Tibial nerve (tissue), 4 donors: ENCODE results near the gene CPA4. TPM values are rescaled to one million over a fixed set of nuclear protein-coding genes. Genes with fewer than 3 reads are reported as not detected.

ENCODE experiments used
- DNase-seq, 2 donors: peaks; one replicate each; pipeline ENCODE4 v3.0.0-alpha.2; 2019; ENCODE audit warnings: low spot score in 2 of 2
- H3K27ac ChIP-seq, 4 donors: fragments of 200-600 bp; sonication (generic) in 3 of 4; one replicate each; pipeline ENCODE4 v1.5.1; 2017 to 2019; ENCODE audit warnings: mild to moderate bottlenecking in 1 of 4
- H3K27me3 ChIP-seq, 2 donors: fragments of 200-600 bp; sonication (generic) in 1 of 2; one replicate each; pipeline versions ENCODE4 v1.5.1 to v1.6.0; 2017 to 2019
- H3K36me3 ChIP-seq, 3 donors: fragments of 200-600 bp; sonication (generic); one replicate each; pipeline ENCODE4 v1.5.1; 2018 to 2019
- H3K4me1 ChIP-seq, 4 donors: fragments of 200-600 bp; sonication (generic) in 3 of 4; one replicate each; pipeline ENCODE4 v1.5.1; 2017 to 2019
- H3K4me3 ChIP-seq, 4 donors: fragments of 200-600 bp; sonication (generic) in 3 of 4; one replicate each; pipeline ENCODE4 v1.5.1; 2017 to 2019; ENCODE audit warnings: mild to moderate bottlenecking in 1 of 4, moderate library complexity in 1 of 4
- H3K9me3 ChIP-seq, 4 donors: fragments of 200-600 bp; sonication (generic) in 3 of 4; one replicate each; pipeline ENCODE4 v1.5.1; 2017 to 2019
- EP300 ChIP-seq, 2 donors: sonication (generic); formaldehyde crosslinking; IDR thresholded peaks; one replicate each; pipeline ENCODE4 v1.6.1; 2017; ENCODE audit warnings: antibody characterized with exemption in 2 of 2, mild to moderate bottlenecking in 1 of 2
- POLR2A ChIP-seq, 2 donors: fragments of 450-650 bp; IDR thresholded peaks; one replicate each; pipeline ENCODE4 v1.6.1; 2017; ENCODE audit warnings: antibody characterized with exemption in 2 of 2, mild to moderate bottlenecking in 2 of 2, moderate library complexity in 2 of 2
- WGBS, 2 donors: methylation state at CpG; one replicate each; pipeline ENCODE4 v1.1.5; 2018; 5-methylcytosine and 5-hydroxymethylcytosine counted together
- total RNA-seq, 4 donors: library from RNA; depleted of rRNA; stranded (reverse); fragments of >200 nt; gene quantifications; one replicate each; pipeline ENCODE4 v1.1.0, GENCODE V29; 2016
- TF ChIP-seq, protein P1 (sequence below), 5 experiments: fragments of 200-600 bp in 3 of 5; fragments of 450-650 bp in 2 of 5; sonication (generic) in 3 of 5; IDR thresholded peaks; one replicate each; pipeline ENCODE4 v1.5.1; 2016 to 2019; ENCODE audit warnings: antibody characterized with exemption in 5 of 5, mild to moderate bottlenecking in 3 of 5, moderate library complexity in 2 of 5

Gene CPA4
- total RNA-seq, 4 donors from 2014 or later = 5.4 TPM; not detected in 3

DNA sequence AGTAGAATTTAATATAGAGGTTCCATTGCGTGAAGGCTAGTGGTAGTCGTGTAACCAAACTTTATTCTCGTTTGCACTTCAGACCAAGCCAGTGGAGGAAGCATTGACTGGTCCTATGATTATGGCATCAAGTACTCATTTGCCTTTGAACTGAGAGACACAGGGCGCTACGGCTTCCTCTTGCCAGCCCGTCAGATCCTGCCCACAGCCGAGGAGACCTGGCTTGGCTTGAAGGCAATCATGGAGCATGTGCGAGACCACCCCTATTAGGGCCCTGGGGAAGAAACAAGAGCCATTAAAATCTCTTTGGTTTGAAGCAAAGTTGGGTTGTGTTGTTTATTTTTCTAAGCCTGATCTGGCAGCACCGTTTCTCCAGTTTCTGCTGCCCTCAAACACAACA is 3.5 kb upstream of the CPA4 start:
- no peak overlapping the region for H3K4me3 ChIP-seq
- no peaks in the 10 kb centered on the region for H3K36me3 ChIP-seq
- H3K27ac ChIP-seq = no peak overlapping the region
- TF ChIP-seq, protein P1, sequence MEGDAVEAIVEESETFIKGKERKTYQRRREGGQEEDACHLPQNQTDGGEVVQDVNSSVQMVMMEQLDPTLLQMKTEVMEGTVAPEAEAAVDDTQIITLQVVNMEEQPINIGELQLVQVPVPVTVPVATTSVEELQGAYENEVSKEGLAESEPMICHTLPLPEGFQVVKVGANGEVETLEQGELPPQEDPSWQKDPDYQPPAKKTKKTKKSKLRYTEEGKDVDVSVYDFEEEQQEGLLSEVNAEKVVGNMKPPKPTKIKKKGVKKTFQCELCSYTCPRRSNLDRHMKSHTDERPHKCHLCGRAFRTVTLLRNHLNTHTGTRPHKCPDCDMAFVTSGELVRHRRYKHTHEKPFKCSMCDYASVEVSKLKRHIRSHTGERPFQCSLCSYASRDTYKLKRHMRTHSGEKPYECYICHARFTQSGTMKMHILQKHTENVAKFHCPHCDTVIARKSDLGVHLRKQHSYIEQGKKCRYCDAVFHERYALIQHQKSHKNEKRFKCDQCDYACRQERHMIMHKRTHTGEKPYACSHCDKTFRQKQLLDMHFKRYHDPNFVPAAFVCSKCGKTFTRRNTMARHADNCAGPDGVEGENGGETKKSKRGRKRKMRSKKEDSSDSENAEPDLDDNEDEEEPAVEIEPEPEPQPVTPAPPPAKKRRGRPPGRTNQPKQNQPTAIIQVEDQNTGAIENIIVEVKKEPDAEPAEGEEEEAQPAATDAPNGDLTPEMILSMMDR (IDR thresholded peaks at IDR 0.05) = no peak
- no peak for TF ChIP-seq POLR2A (IDR thresholded peaks at IDR 0.05)
- no peak for TF ChIP-seq EP300 (IDR thresholded peaks at IDR 0.05)
- WGBS, 2 donors = 88 to 90% methylated on average over 9 of the region's 9 CpGs
- no peak for DNase-seq
- H3K27me3 ChIP-seq = no peaks in the 10 kb centered on the region
- peaks cover 0 to 8% (median 0%) of the 10 kb centered on the region in 4 donors for H3K4me1 ChIP-seq
- H3K9me3 ChIP-seq = no peaks in the 10 kb centered on the region

DNA sequence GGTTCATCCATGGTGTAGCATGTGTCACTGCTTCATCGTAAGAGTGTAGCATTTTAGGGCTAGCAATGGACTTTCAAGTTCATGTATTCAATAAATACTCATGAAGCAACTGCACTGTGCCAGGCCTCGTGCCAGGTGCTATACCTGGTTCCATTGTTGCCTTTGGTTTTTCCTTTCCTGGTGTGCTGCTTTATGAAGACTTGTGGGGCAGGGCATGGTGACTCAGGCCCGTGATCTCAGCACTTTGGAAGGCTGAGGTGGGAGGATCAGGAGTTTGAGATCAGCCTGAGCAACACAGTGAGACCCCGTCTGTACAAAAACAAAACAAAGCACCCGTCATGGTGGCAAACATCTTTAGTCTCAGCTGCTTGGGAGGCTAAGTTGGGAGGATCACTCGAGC is 2.2 kb upstream of the CPA4 start:
- Histone ChIP-seq H3K4me1 (peaks cover 0 to 8% (median 0%) of the 10 kb centered on the region in 4 donors), H3K27me3 (no peaks in the 10 kb centered on the region), H3K9me3 (no peaks in the 10 kb centered on the region), H3K27ac (no peak overlapping the region), H3K36me3 (no peaks in the 10 kb centered on the region), H3K4me3 (no peak overlapping the region)
- TF ChIP-seq, protein P1 (IDR thresholded peaks at IDR 0.05) = no peak
- TF ChIP-seq POLR2A (IDR thresholded peaks at IDR 0.05) (no peak), EP300 (IDR thresholded peaks at IDR 0.05) (no peak)
- WGBS, 2 donors = 71 to 87% methylated on average over 6 of the region's 6 CpGs
- no peak for DNase-seq

DNA sequence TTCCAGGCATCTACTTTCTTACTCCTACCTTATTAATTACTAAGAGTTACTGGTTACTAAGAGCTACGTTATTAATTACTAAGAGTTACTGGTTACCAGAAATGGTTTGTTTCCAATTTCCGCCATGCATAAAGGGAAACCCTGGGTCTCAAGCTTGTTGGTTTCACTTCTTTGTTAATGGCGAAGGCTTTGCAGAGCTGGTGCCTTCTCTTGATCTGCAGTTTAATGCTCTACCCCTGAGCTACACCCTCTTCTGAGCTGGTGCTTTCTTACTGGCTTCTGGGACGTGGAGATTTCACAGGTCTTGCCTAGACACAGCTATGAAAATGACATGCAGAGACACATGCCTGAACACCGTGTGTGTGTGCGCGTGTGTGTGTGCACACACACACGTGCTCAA is 560 bp downstream of the CPA4 start:
- 76 to 81% methylated on average over 8 of the region's 8 CpGs for WGBS, 2 donors
- Histone ChIP-seq H3K4me1 (peaks cover 0 to 8% (median 0%) of the 10 kb centered on the region in 4 donors), H3K36me3 (no peaks in the 10 kb centered on the region), H3K27me3 (no peaks in the 10 kb centered on the region), H3K9me3 (no peaks in the 10 kb centered on the region), H3K27ac (peak overlapping the region in 1 of 4 donors; percentile 6), H3K4me3 (no peak overlapping the region)
- no peak for DNase-seq
- TF ChIP-seq, protein P1 (IDR thresholded peaks at IDR 0.05) = no peak
- TF ChIP-seq POLR2A (IDR thresholded peaks at IDR 0.05) = no peak
- no peak for TF ChIP-seq EP300 (IDR thresholded peaks at IDR 0.05)

DNA sequence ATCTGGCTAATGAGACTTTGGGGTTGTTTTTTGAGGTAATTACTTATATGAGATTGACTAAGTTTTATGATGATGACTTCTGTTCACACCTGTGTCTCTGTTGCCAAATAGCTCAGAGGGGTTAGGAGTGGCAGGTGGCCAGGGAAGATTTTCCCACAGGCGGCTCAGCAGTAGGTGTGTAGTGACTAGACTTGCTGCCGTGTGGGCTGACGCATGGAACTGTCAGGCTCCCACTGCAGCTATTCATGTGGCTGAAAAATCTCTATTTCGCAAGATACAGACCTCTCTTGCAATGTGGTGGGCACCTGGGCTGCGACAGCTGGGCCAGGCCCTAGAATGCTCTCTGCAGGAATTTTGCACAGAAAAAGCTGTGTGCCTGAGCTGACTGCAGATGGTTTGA is 1.4 kb downstream of the CPA4 start:
- H3K27ac ChIP-seq = no peak overlapping the region

DNA sequence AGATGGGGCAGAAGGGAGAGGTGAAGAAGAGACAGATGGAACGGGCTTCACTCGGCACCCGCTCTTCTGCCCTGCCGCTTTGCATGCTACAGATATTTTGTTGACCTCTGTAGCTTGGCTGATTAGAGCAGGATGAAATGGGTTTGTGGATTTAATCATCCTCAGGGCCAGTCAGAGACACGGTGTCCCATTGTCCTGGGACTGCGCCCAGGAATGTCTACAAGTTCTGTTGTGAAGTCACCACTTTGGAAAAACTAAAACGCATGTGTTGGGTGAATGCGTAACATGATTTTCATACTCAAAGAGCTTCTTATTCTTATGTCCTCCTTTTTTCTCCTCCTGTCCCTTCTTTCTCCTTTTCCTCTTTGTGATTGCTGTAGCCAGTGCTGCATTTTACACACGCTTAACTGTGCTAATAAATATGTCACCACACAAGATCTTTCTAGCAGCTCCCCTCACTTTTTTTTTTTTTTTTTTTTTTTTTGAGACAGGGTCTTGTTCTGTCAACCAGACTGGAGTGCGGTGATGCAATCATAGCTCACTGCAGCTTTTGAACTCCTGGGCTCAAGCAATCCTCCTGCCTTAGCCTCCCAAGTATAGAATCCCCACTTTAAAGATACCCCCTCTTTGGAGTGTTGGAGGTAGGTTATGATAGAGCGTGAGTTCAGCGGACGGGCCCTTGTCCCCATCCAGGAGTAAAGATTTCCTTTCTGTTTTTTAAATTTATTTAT is 3.4 kb downstream of the CPA4 start:
- Histone ChIP-seq H3K4me1 (peaks cover 0 to 8% (median 0%) of the 10 kb centered on the region in 4 donors), H3K36me3 (no peaks in the 10 kb centered on the region), H3K4me3 (no peak overlapping the region), H3K9me3 (no peaks in the 10 kb centered on the region), H3K27me3 (no peaks in the 10 kb centered on the region), H3K27ac (no peak overlapping the region)
- WGBS, 2 donors = 84 to 86% methylated on average over 13 of the region's 13 CpGs
- TF ChIP-seq EP300 (IDR thresholded peaks at IDR 0.05) = no peak
- TF ChIP-seq, protein P1 (IDR thresholded peaks at IDR 0.05) = no peak
- no peak for DNase-seq

More for the DNA sequence above, 1.4 kb downstream of the CPA4 start:
- Histone ChIP-seq H3K36me3 (no peaks in the 10 kb centered on the region), H3K9me3 (no peaks in the 10 kb centered on the region), H3K4me3 (no peak overlapping the region), H3K27me3 (no peaks in the 10 kb centered on the region), H3K4me1 (peaks cover 0 to 8% (median 0%) of the 10 kb centered on the region in 4 donors)
- no peak for DNase-seq
- 77 to 78% methylated on average over 5 of the region's 5 CpGs for WGBS, 2 donors
- TF ChIP-seq POLR2A (IDR thresholded peaks at IDR 0.05) (no peak), EP300 (IDR thresholded peaks at IDR 0.05) (no peak)
- TF ChIP-seq, protein P1 (IDR thresholded peaks at IDR 0.05) = no peak
